Hematopoietic multipotent progenitor cell treated with erythropoietin and hydrocortisone succinate and interleukin-3 and kit ligand, for 6 days (in vitro differentiated cells): ENCODE results near the gene RABL2A.
"Not testable (repeated sequence)": the region's sequence is repeated elsewhere in the genome, so short reads cannot be mapped to it uniquely, and the experiment has no call there.

Experiments
- DNase-seq: peaks from one replicate; pipeline ENCODE4 v3.0.0-alpha.2; 2015

RABL2A gene

GRCh38 chr2:113626616-113627330 lies at the start of gene RABL2A:
Gene RABL2A, plus strand, starts transcription at chr2:113627266. Its CDS starts 1,341 bp downstream, at chr2:113628607.
- DNase-seq = peak; percentile 82

- DNase-seq = not testable (repeated sequence)
Measured at GRCh38 chr2:113578508-113578907, 48.6 kb upstream of the RABL2A start.

DNA sequence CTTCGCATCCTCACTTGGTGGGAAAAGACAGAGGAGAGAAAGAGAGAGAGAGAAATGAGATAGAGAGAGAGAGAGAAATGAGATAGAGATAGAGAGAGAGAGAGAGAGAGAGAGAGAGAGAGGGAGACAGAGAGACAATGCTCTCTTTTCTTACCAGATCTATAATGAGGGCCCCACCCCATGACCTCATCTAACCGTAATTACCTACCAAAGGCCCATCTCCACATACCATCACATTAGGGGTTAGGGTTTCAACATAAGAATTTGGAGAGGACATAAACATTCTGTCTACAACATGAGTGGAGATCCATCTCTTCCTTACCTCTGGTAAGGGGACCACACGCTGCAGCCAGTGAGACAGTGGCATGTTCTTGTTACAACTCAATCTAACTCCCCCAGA lies 44.6 kb upstream of the RABL2A start:
- DNase-seq = peak; percentile 51

DNA sequence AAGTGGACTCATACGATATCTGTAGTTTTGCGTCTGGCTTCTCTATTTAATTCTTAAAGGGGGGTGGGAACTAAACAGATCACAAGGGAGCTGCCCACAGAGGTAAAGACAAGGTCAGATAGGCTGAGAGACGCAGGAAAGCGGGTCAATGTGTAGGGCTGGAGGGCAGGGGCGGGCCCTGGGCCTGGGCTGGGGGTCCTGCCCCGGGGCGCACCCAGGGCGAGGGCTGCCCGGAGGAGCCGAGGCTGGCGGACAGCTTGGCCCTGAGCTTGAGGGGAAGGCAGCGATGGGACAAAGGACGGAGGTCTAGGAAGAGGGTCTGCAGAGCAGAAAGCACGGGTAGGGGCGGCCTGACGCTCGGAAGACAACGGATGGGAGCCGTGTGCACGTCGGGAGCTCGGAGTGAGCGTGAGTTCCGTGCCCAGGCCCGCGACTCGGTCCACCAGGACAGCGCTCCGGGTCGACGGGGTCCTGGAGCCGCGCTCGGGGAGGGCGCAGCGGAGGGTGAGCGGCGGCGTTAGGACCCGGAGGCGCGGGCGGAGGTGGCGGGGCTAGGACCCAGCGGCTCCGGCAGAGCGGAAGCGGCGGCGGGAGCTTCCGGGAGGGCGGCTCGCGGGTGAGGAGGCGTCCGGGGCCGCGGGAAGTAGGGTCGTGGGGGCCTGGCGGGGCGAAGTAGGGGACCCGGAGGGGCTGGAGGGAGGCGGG lies 43.4 kb upstream of the RABL2A start:
- peak; percentile 82 for DNase-seq

DNA sequence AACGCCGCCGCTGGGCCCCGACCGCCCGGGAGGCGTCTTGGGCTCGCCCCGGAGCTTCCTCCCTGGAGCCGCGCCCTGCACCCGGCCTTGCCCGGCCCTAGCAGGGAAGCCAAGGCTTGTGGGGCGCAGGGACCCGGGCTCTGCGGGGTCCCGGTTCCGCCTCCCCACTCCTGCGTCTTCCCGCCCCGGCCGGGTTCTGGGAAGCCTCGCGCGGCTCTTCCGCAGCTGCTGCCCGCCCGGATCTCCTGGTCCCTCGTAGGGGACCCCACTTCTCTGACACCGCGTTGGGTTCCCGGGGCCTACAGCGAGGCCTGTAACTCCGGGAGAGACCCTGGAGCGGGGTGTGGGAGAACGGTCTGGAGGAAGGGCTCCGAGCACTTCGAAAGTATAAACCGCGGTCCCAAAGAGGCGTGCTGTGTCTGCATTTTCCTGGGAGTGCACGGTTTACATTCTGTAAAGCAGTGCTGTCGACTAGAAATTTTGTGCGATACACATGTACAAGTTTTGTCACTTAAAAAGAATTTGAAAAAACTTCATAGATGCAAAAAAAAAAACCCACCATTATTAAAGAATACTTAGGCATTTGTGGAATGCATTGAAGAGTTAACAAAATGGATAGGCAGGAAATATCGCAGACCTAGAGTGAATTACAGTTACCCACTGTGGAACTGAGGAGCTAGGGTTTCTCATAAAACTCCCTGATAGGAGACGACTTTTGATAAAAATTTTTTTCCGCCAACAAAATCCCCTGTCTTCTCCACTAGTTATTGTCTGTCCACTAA lies 42.6 kb upstream of the RABL2A start:
- peak; percentile 27 for DNase-seq

GRCh38 chr2:113587201-113587600 lies 39.9 kb upstream of the RABL2A start:
- peak; percentile 73 for DNase-seq

DNA sequence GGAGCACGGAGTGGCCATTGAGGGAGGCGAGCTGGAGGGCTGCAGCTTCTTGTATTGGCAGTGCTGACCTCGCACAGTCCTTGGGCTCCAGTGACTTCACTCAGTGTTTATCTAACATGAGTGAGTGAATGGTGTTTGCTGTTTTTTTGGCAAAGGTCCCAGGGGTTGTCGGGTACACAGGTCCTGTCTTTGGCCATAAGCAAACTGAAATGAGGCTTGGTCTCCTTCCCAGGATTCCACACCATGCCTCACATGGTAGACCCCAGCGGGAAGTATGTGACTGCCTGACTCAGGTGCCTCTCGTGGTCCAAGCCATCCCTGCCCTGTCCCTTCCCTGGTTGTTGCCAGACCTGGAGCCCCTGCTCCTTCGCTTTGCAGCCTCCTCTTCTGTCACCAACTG lies 37.5 kb upstream of the RABL2A start:
- not testable (repeated sequence) for DNase-seq

GRCh38 chr2:113591926-113592325 lies 35.1 kb upstream of the RABL2A start:
- not testable (repeated sequence) for DNase-seq

DNA sequence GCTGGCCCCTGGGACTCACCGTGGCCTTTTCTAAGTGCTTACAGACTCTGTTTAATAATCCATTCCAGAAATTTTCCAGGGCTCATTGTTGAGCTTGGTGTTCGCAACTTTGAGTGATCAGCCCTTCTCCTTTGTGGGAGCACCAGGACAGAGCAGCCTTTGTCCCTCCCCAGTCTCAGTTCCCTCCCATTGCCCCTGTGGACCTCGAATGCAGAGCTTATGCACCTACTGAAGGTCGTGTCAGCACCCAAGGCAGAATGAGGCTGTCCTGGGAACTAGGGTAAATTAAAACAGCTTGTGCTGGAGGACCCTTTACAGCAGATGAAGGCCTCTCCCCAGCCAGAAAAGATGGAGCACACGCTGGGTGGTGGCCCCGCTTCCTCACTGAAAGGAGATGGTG lies 33.8 kb upstream of the RABL2A start:
- DNase-seq = not testable (repeated sequence)

DNA sequence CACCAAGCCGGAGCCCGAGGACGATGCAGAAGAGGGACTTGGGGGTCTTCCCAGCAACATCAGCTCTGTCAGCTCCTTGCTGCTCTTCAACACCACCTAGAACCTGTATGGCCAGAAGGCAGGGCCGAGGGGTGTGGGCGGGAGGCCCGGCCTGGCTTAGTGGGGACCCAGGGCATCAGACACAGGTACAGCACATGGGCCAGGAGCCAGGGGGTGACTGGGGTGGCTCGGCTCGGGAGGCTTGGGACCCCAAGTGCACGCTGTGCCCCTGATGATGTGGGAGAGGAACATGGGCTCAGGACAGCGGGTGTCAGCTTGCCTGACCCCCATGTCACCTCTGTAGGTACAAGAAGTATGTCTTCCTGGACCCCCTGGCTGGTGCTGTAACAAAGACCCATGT lies 31.3 kb upstream of the RABL2A start:
- DNase-seq = not testable (repeated sequence)

GRCh38 chr2:113597164-113597563 lies 29.9 kb upstream of the RABL2A start:
- DNase-seq = not testable (repeated sequence)

- DNase-seq = peak; percentile 31
Measured at GRCh38 chr2:113597572-113597971, 29.5 kb upstream of the RABL2A start.

DNA sequence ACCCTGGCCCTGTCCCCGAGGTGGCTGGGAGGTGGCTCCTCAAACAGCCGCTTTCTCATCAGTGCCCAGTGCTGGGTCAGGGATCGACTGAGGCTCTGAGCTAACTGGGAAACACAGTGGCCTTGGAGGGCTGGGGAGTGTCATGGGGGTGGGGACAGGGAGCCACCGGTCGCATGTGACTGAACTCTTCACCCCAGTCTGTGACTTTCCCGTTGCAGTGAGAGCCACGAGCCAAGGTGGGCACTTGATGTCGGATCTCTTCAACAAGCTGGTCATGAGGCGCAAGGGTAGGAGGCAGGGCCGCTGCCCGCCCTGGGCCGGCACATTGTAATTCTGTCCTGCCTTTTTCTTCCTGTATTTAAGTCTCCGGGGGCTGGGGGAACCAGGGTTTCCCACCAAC lies 28.9 kb upstream of the RABL2A start:
- not testable (repeated sequence) for DNase-seq

DNA sequence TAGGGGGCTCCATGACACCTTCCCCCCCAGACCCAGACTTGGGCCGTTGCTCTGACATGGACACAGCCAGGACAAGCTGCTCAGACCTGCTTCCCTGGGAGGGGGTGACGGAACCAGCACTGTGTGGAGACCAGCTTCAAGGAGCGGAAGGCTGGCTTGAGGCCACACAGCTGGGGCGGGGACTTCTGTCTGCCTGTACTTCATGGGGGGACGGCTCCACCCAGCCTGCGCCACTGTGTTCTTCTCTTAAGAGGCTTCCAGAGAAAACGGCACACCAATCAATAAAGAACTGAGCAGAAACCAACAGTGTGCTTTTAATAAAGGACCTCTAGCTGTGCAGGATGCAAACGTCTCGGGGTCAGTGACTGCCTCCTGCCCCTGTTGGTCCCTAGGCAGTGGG lies 28.3 kb upstream of the RABL2A start:
- DNase-seq = not testable (repeated sequence)

GRCh38 chr2:113599208-113599607 lies 27.9 kb upstream of the RABL2A start:
- DNase-seq = not testable (repeated sequence)

GRCh38 chr2:113602040-113602769 lies 24.9 kb upstream of the RABL2A start:
- DNase-seq = peak; percentile 48

DNA sequence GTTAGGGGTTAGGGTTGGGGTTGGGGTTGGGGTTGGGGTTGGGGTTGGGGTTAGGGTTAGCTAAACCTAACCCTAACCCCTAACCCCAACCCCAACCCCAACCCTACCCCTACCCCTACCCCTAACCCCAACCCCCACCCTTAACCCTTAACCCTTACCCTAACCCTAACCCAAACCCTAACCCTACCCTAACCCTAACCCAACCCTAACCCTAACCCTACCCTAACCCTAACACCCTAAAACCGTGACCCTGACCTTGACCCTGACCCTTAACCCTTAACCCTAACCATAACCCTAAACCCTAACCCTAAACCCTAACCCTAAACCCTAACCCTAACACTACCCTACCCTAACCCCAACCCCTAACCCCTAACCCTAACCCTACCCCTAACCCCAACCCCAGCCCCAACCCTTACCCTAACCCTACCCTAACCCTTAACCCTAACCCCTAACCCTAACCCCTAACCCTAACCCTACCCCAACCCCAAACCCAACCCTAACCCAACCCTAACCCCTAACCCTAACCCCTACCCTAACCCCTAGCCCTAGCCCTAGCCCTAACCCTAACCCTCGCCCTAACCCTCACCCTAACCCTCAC lies 24.1 kb upstream of the RABL2A start:
- peak; percentile 8 for DNase-seq

- DNase-seq = peak; percentile 91
Measured at GRCh38 chr2:113603467-113604084, 23.5 kb upstream of the RABL2A start.

GRCh38 chr2:113604085-113604477 lies 23.0 kb upstream of the RABL2A start:
- peak; percentile 92 for DNase-seq

DNA sequence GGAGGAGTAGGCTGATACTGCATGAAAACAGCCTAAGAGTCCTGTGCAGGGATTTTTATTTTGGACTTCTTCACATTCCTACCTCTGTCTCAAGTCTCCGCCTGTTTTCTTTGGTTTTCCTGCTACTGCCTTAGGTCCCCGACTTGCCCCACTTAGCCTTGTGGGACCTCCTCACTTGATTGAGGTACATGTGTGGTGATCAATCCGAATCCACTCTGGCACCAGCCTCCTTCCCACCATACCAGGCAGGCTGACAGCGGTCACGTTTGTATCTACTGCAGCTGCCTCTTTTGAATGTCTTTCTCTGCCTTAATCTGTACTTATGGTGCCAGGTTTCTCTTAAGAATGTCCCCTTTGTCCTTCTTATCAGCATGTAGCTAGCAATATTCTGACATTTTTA lies 22.4 kb upstream of the RABL2A start:
- DNase-seq = not testable (repeated sequence)

DNA sequence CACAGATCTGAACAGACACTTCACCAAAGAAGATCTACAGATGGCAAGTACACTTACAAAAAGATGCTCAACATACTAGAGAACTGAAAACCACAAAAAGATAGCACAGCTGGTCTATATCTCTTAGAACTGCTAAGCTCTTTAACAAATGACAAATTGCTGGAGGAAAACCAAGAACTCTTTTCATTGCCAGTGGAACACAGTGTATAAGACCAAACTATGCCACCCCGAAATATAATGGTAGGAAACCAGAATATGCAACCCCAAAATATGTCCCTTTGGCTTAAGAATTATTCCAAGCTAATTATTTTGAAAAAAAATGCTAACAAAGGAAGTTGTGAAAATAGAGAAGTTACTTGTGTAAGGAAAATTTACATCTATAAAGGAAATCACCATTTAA lies 21.0 kb upstream of the RABL2A start:
- peak; percentile 68 for DNase-seq

DNA sequence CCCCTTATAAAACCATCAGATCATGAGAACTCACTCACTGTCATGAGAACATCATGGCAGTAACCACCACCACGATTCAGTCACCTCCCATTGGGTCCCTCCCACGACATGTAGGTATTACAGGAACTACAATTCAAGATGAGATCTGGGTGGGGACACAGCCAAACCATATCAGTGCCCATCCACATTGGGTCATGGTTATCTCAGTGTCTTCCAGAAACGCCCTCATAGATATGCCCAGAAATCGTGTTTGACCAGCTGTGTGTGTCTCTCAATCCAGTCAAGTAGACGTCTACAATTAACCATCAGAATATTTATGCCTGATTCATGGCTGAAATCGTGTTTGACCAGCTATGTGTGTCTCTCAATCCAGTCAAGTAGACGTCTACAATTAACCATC lies 17.2 kb upstream of the RABL2A start:
- DNase-seq = peak; percentile 56
